ENCODE results near the gene UBE2M.
"Not testable (repeated sequence)": the region's sequence is repeated elsewhere in the genome, so short reads cannot be mapped to it uniquely, and the experiment has no call there.

UBE2M gene

DNA sequence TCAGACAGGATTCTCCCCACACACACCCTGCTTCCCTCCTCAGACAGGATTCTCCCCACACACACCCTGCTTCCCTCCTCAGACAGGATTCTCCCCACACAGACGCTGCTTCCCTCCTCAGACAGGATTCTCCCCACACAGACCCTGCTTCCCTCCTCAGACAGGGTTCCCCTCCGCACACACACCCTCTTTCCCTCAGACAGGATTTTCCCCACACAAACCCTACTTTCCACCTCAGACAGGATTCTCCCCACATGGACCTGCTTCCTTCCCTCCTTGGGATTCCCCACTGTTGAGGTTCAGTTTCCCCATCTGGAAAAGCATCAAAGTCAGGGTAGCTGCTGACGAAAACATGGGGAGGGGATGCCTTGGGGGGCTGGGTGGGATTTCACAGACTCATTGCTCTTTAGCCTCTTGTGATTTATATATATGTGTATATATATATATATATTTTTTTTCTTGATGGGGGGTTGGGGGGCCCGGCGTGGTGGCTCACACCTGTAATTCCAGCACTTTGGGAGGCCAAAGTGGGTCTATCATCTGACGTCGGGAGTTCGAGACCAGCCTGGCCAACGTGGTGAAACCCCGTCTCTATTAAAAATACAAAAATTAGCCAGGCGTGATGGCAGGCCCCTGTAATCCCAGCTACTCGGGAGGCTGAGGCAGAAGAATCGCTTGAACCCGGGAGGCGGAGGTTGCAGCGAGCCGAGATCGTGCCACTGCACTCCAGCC is 15.6 kb downstream of the UBE2M start:
- DNase-seq (ENCODE audit: low read depth in 2 of 3, low spot score in 1 of 3): not testable (repeated sequence)

DNA sequence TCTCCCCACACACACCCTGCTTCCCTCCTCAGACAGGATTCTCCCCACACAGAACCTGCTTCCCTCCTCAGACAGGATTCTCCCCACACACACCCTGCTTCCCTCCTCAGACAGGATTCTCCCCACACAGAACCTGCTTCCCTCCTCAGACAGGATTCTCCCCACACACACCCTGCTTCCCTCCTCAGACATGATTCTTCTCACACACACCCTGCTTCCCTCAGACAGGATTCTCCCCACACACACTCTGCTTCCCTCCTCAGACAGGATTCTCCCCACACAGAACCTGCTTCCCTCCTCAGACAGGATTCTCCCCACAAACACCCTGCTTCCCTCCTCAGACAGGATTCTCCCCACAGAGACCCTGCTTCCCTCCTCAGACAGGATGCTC is 19.2 kb downstream of the UBE2M start:
- not testable (repeated sequence) for DNase-seq (ENCODE audit: low read depth in 2 of 3, low spot score in 1 of 3)

DNA sequence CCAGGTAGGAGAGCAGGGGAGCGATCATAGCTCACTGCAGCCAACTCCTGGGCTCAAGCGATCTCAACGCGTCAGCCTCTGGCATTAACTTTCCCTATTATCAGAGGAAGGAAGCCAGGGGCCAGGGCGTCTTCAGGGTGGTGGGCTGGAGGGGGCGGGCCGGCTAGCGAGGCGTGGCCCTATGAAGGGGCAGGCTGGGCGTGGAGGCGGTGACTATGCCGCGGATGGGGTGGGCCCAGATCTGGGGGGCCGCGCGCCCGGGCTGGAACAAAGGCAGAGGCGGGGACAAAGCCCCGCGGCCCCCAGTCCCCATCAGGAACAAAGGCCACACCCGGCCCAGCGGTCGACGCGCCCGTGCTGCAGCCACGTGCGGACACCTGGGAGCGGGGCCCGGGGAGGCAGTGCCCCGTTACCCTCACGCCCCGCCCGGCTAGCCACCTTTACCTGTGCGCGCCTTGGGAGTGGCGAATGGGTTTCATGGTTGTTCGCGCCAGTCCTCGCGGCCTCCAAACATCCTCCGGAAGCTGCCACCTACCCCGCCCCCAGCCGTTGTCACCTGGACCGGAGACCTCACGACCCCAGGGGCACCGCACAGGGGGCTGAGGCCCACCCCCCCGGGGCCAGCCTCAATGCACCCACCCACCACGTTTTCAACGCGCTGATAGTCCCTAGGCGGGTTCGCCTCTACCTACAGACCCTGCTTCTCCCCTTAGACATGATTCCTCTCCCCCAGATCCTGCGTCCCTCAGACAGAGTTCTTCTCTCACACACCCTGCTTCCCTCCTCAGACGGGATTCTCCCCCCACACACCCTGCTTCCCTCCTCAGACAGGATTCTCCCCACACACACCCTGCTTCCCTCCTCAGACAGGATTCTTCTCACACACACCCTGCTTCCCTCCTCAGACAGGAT is 19.9 kb downstream of the UBE2M start:
- no peak for DNase-seq (ENCODE audit: low read depth in 2 of 3, low spot score in 1 of 3)

DNA sequence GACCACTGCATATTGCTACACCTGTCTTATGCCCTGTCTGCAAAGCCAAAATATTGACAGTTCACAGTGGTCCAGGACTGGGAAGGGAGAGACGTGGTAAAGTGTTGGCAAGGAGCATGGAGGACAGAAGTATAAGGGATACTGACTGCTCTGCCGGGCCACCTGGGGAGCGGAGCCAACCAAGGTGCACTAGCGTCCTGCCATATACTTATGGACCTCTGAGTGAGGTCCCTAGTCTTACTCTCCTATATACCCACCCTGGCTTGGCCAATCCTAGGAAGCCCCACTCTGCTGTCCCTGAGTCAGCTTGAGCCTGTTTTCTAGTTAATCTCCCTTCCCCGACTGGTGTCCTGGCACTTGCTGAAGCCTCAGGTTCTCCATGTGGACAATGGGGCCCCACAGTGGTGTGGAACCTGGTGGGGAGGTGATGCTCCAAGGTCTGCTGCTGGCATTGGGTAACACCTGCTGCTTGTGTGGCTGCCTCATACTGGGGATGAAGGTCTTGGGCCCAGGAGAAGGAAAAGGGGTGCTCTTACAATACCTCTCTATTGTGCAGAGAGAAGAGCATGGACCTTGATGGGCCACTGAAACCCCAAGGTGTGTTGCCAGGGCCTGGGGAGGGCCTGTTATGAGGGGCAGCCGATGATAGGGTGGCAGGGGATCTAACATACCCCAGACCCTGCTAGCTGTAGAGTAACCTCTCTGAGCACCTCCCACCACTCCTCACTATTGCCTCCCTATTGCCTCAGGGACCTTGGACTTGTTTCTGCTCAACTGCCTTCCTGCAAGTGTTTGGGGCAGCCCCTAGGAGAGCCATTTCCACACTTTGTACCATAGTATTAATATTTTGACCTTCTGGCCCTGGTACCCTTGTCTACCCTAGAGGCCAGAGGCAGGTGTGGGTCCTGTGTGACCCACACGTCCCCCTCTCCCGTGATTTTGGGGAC is 21.3 kb downstream of the UBE2M start:
- no peak for DNase-seq (ENCODE audit: low read depth in 2 of 3, low spot score in 1 of 3)

DNA sequence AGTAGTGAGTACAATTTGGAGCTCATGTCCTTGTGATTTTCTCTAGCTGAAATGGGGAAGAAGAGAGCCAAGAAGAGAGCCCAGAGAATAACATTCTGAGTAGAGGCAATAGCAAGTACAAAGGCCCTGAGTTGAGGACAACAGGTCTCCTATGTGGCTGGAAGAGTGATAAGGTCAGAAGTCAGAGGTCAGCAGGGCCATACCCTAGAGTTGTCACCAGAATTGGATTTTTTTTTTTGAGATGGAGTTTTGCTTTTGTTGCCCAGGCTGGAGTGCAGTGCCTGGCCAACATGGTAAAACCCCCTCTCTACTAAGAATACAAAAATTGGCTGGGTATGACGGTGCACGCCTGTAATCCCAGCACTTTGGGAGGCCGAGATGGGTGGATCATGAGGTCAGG is 22.6 kb downstream of the UBE2M start:
- DNase-seq (ENCODE audit: low read depth in 2 of 3, low spot score in 1 of 3): no peak

DNA sequence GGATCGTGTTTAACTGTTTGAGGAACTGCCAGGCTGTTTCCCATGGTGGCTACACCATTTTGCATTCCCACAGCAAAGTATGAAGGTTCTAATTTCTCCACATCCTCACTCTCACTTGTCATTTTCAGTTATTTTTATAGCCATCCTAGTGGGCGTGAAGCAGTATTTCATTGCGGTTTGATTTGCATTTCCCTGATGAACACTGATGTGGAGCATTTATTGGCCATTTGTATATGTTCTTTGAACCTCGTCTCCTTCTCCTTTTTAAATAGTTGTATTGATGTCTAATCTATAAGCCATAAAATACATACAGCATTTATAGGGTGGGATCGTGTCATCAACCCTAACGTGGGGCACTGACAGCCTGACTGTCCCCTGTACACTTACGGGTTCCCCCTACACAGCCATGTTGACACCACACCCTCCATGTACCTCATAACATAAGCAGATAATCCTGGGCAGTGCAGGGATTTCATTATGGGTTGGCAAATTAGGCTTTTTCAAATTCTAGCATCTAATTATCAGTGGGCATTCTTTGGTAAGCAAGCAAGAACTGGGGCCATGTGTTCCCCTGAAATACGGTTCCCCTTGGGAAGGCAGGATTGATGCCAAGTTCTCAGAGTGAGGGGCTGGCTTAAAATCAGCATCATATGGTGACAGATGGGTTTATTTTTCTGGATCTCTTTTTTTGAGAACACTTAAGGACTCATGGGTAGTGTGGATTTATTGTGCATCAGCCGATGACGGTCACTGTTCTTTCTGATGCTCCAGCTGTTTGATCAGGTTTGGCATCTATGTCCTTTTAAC is 27.2 kb downstream of the UBE2M start:
- DNase-seq (ENCODE audit: low read depth in 2 of 3, low spot score in 1 of 3): no peak

DNA sequence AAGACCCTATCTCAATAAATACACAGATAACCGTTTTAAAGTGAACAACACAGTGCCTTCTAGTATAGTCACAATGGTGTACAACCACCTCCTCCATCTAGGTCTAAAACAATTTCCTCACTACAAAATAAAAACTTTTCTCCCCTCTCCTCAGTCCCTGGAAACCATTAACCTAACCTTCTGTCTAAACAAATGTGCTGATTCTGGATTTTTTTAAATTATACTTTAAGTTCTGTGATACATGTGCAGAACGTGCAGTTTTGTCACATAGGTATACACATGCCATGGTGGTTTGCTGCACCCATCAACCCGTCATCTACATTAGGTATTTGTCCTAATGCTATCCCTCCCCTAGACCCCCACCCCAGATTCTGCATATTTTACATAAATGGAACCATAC is 29.0 kb downstream of the UBE2M start:
- DNase-seq (ENCODE audit: low read depth in 2 of 3, low spot score in 1 of 3): no peak

DNA sequence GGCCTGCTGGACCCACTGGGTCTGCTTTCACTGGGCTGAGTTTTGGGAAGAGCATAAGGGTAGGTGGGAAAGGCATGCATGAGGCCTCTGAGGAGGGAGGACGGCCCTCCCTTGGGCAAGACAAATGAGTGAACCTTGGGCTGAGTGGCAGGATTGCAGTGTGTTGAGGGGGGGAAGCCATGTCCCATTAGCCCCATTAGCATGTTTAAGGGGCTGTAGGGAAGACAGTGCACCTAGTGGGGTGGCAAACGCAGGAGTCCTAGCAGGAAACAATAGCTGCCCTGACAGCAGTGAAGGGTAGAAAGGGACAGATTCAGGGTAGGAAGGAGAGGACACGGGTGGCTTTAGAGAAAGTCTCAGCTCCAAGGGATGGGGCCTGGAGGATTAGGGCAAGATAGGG is 35.7 kb downstream of the UBE2M start:
- no peak for DNase-seq (ENCODE audit: low read depth in 2 of 3, low spot score in 1 of 3)

DNA sequence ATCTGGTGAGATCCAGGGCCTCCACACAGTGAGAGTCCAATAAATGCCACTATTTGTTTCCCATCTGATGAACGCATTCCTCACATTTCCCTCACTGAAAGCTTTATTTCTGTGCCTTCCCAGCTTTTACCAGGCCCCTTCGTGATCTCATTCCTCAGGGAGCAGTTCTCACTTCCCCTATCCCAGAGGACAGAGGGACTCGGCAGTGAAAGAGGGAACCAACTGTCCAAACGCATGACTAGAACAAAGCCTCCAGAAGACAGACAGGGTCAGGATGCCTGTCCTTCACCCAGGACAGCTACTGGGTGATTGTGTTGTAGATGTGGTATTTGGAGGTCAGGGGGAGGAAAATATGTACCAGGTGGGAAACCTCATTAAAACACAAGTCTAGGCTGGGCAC is 36.8 kb downstream of the UBE2M start:
- DNase-seq (ENCODE audit: low read depth in 2 of 3, low spot score in 1 of 3): no peak

DNA sequence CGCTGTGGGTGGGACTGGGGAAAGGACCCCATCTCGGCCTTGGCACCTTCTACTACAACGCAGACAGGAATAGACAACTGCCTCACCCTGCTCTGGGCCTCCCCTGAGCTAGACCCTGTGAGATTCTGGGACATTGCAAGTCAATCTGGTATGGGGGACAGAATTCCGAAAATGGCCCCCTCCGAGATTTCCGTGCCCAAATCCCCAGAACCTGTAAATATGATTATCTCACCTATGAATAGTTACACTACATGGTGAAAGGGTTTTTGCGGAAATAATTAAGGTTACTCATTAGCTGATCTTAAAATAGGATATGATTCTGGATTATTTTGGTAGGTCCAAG is 38.2 kb downstream of the UBE2M start:
- no peak for DNase-seq (ENCODE audit: low read depth in 2 of 3, low spot score in 1 of 3)

DNA sequence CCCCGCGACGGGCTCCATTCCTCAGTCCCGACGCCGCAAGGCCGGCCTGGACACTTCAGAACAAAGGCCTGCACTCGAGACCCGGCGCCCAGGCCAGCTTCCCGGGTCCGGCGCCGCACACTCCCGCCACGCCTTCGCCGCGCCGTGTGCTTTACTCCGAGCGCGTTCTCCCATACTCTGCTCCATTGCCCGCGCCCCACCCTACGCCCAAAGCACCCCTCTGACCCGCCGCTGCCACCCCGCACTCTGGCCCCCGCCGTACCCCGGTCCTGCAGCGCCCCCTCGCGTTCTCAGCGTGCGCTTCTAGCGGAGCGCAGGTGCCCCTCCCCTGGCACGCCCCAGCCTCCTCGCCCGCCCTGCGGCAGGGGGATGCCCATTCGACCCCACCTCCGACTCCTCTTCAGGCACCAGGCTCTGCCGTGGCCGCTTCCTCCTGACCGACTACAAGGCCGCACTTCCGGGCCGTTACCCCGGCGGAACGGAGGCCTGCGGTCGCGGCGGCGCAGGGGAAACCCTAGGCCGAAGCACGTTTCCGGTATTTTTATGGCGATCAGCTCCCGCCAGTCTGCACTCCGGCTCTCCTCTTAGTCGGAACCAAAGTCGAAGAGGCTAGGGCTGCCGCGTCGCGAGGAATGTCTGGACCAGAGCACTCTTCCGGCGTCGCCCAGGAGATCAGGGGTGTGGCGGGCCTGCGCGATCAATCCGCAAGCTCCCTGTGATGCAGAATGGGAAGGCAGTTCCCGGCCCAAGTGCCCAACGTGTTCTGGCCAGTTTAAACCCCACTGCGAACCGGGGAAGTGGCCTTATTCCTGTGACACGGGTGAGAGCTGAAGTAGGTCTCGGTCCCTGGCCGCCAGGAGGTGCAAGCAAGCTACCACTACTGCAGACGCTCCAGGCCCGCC is 38.8 kb downstream of the UBE2M start, which contains the start of gene ZBTB45:
Gene ZBTB45, minus strand, starts transcription at position 456 of the 902 bp plus-strand sequence. CDS start 2,137 bp downstream, outside the sequence.
- peak; percentile 88 to 93 (median 88) for DNase-seq (ENCODE audit: low read depth in 2 of 3, low spot score in 1 of 3)

DNA sequence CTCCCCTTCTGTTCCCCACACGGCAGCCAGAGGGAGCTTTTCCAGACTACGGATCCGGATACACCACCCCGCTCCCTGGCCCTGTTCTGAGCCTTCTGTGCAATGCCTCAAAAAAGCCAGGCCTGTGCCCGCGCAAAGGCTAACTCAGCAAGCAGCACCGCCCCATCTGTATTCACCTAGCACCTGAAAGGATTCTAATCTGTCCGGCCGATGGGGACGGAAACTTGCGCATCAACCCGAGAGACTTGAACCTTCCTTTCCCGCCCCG is 39.4 kb downstream of the UBE2M start:
- DNase-seq (ENCODE audit: low read depth in 2 of 3, low spot score in 1 of 3): peak in 1 of 3 donors; percentile 51

DNA sequence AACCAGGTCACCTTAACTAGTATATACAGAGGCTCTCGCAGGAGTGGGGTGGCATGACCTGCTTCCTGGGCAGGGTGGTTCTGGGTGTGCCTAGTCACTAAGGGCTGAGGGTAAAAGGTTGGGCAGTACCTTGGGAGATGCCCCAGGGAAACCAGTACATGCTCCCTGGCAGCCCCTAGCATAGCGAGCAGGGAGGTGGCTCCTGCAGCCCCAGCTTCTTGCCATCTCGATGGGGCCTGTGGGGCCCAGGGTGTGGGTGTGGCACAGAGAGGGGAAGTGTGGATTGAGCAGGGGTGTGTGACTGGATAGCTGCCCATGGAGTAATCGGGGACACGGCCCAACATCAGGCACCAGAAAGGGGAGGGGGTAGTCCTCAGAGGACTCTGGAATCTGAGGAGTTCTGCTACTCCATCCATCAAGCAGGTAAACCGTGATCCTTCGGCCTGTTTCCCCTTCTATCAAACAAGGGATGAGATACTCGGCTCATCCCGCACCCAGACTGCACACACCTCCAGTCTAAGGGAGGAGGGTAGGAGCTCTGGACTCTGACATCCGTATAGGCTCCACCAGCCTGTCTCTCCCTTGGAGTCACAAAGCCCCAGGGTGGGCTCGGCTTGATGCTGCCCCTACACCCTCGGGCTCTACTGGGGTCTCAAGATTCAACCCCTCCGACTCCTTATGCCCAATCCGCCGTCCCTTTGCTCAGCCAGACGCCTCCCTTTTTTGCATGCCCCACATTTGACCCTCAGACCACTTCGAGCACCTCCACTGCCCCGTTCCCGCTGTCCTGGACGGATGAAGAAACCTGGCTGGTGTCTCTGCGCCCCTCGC is 39.9 kb downstream of the UBE2M start:
- no peak for DNase-seq (ENCODE audit: low read depth in 2 of 3, low spot score in 1 of 3)

DNA sequence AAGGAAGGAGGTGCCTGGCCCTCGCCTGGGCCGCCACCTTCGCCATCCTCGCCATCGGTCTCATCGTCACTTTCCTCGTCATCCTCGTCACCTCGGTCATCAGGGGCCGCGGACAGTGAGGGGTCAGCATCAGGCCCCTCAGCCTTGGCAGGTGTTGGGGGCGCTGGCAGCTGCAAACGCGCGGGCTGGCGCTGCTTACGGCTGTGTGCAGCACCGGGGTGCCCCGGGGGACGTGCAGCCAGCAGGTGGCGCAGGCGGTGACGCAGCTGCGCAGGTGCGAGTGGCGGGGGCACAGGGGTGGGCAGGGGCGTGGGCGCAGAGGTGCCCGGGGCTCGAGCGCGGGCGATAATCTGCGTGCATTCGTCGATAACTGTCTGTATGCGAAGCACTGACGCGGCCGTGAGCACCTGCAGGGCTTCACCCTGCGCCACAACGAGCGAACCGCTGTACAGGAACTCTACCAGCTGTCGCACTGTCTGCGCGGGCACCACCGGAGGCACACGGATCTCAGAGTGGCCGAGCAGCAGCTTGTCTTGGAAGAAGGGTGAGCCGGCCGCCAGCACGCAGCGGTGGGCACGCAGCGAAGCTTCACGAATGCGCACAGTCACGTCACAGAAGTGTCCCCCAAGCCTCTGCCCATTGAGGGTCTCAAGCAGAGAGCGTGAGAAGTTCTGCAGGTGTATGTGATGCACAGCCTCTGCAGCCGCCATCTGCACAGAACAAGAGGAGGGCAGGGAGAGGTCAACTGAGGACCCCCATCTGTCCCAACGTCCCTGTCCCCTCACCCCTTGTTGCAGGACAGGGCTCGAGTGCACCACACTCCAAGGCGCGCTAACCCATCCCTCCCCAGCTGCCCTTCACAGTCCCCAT is 41.2 kb downstream of the UBE2M start:
- no peak for DNase-seq (ENCODE audit: low read depth in 2 of 3, low spot score in 1 of 3)

DNA sequence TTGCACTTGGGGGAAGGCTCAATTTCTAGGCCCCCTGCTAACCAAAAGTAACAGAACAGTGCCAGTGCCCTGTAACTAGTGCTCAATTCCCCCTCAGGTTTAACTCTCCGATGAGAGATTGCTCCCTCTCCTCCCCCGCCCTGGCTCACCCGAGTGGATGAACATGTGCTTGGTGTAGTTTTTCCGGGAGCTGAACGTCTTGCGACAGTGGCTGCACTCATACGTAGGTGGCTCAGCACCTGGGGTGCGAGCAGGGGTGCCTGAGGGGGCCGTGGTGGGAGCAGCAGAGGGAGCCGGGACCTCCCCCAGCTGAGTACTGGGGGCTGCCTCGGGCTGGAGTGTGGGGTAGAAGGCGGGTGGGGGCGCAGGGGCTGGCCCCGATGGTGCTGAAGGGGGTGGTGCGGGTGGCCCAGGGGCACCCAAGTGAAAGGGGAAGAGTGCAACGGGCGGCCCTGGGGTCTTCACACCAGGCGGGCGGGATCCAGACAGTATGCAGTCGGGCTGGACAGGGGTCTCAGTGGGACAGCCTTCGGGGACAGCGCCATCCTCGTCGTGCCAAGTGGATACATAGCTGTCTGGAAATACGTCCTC is 42.1 kb downstream of the UBE2M start:
- no peak for DNase-seq (ENCODE audit: low read depth in 2 of 3, low spot score in 1 of 3)

DNA sequence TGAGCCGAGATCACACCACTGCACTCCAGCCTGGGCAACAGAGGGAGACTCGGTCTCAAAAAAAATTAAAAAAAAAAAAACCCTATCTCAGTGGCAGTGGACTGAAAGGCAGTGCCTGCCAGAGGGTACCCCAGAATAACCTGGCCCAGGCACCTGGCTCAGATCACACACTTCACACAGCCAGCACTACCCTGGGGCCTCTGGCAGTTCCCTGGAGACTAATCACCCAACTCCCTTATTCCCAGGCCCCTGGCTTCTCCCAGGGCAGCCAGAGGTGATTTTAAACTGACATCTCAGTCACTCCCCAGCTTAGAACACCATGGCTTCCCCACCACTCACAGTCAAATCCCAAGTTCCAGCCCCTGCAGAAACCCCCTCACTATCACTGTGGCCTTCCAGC is 43.2 kb downstream of the UBE2M start:
- no peak for DNase-seq (ENCODE audit: low read depth in 2 of 3, low spot score in 1 of 3)

DNA sequence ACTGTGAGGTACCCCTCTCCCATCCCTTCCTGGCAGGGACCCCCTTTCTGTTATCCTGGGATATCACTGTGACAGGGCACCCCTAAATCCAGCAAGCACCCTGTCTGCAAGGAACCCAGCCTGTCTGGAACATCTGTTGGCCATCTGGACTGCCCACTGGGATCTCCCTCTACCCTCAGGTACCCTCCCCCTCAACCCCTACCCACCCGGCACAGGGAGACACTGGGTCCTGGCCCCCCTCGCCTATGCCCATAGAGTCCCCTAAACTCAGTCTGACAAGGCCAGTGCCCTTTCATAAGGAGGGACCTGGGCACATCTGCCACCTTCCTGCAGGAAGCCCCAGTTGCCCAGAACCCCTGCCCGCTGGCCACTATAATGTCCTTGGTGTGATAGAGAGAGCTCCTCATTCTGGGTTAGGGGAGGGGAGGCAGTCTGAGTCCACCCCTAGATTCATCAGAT is 43.8 kb downstream of the UBE2M start:
- DNase-seq (ENCODE audit: low read depth in 2 of 3, low spot score in 1 of 3): no peak
